Endothelial cell of umbilical vein (primary cell): ENCODE measurements around the gene SHBG. TPM values are rescaled to one million over a fixed set of nuclear protein-coding genes. Genes with fewer than 3 reads are reported as not detected.
"Not testable (repeated sequence)": the region's sequence is repeated elsewhere in the genome, so short reads cannot be mapped to it uniquely, and the experiment has no call there.

Experiments
- BruUV-seq: library from RNA; stranded (reverse); fragments of 400-500 nt; replicated peaks from 2 replicates; lab custom pipeline; 2021; lab: Mats Ljungman, UMichigan
- CTCF ChIA-PET: fragments of 300-600, 350-600 bp; sonication (Branson Sonifier 250); formaldehyde crosslinking; loops from one replicate; lab custom pipeline; 2021; ENCODE audit warnings: antibody characterized with exemption, inconsistent platforms; lab: Charles Lee
- POLR2A ChIA-PET: fragments of 300-600, 350-600 bp; sonication (Branson Sonifier 250); formaldehyde crosslinking; loops from one replicate; lab custom pipeline; 2021; ENCODE audit warnings: antibody characterized with exemption, inconsistent platforms; lab: Charles Lee
- DNase-seq: peaks from one replicate; pipeline ENCODE4 v3.0.0-alpha.2; 2011; ENCODE audit warnings: low read depth, low spot score
- FAIRE-seq: peaks from 2 replicates; lab custom pipeline; 2011; peaks lifted over from hg19 to GRCh38; lab: Jason Lieb, UNC
- H2AFZ ChIP-seq: 2 replicates; pipeline ENCODE4 v1.6.0; 2012; ENCODE audit warnings: low read depth, low read length, control low read depth, inconsistent platforms
- H3K27ac ChIP-seq: 2 replicates; pipeline ENCODE4 v1.5.1; 2011; ENCODE audit warnings: low read depth, mild to moderate bottlenecking, control low read depth, low read length, moderate library complexity; ENCODE audit not compliant: insufficient read depth
- H3K27me3 ChIP-seq, 2 experiments: 2 replicates each; pipeline versions ENCODE4 v1.6.0 to v1.6.1; 2011; ENCODE audit warnings: low read length in 2 of 2, mixed read lengths in 1 of 2; ENCODE audit not compliant: control insufficient read depth in 2 of 2, insufficient read depth in 2 of 2
- H3K36me3 ChIP-seq, 2 experiments: 2 replicates in 1 of 2; 3 replicates in 1 of 2; pipeline ENCODE4 v1.5.1; 2011; ENCODE audit warnings: low read length in 2 of 2, mild to moderate bottlenecking in 1 of 2, moderate library complexity in 1 of 2; ENCODE audit not compliant: control insufficient read depth in 2 of 2, insufficient read depth in 2 of 2; ENCODE audit errors: extremely low read depth in 1 of 2
- H3K4me1 ChIP-seq: 3 replicates; pipeline ENCODE4 v1.5.1; 2011; ENCODE audit warnings: mild to moderate bottlenecking, low read length; ENCODE audit not compliant: control insufficient read depth, insufficient read depth; ENCODE audit errors: extremely low read depth
- H3K4me2 ChIP-seq: 2 replicates; pipeline ENCODE4 v1.6.1; 2011; ENCODE audit warnings: low read length, control low read depth, mixed read lengths; ENCODE audit not compliant: insufficient read depth
- H3K4me3 ChIP-seq, 3 experiments: fragments of 200-600 bp in 1 of 3; sonication (generic), shearing (Covaris generic) in 1 of 3; replicated peaks in 1 of 3; 2 replicates each; pipeline ENCODE4 v1.5.1; 2011 to 2016; ENCODE audit warnings: control low read depth in 3 of 3, low read length in 3 of 3, mild to moderate bottlenecking in 2 of 3, inconsistent platforms in 1 of 3, low read depth in 1 of 3, moderate library complexity in 1 of 3; ENCODE audit not compliant: insufficient read depth in 1 of 3
- H3K79me2 ChIP-seq: 2 replicates; pipeline ENCODE4 v1.6.0; 2012; ENCODE audit warnings: low read length, inconsistent platforms; ENCODE audit not compliant: control insufficient read depth, insufficient read depth
- H3K9ac ChIP-seq: replicated peaks from 2 replicates; pipeline ENCODE3; 2011; ENCODE audit warnings: low read length, control low read depth; ENCODE audit not compliant: insufficient read depth; ENCODE audit errors: extremely low read depth
- H3K9me1 ChIP-seq: replicated peaks from 3 replicates; pipeline ENCODE4 v1.6.0; 2011; ENCODE audit warnings: mild to moderate bottlenecking, low read length; ENCODE audit not compliant: control insufficient read depth, insufficient read depth; ENCODE audit errors: extremely low read depth
- H3K9me3 ChIP-seq: replicated peaks from 2 replicates; pipeline ENCODE4 v1.5.1; 2012; ENCODE audit warnings: low read length, inconsistent platforms; ENCODE audit not compliant: control insufficient read depth, insufficient read depth
- H4K20me1 ChIP-seq: replicated peaks from 2 replicates; pipeline ENCODE3; 2011; ENCODE audit warnings: mild to moderate bottlenecking, low read length; ENCODE audit not compliant: control insufficient read depth, insufficient read depth; ENCODE audit errors: extremely low read depth
- EZH2 ChIP-seq: IDR thresholded peaks from 2 replicates; pipeline ENCODE4 v1.6.1; 2012; ENCODE audit warnings: borderline replicate concordance, low read depth, mild to moderate bottlenecking, moderate library complexity, low read length, inconsistent platforms; ENCODE audit not compliant: severe bottlenecking
- FOS ChIP-seq: IDR thresholded peaks from 2 replicates; pipeline ENCODE4 v1.6.1; 2011; ENCODE audit warnings: mild to moderate bottlenecking, low read length, moderate library complexity, borderline replicate concordance; ENCODE audit not compliant: insufficient read depth
- GATA2 ChIP-seq: IDR thresholded peaks from 2 replicates; pipeline ENCODE4 v1.7.0; 2011; ENCODE audit warnings: low read depth, mild to moderate bottlenecking, moderate library complexity, mixed read lengths, low read length; ENCODE audit not compliant: insufficient read length, insufficient read depth
- JUN ChIP-seq: IDR thresholded peaks from 2 replicates; pipeline ENCODE4 v1.6.1; 2011; ENCODE audit warnings: borderline replicate concordance, low read depth; ENCODE audit not compliant: insufficient read length, insufficient read depth
- MAX ChIP-seq: IDR thresholded peaks from 2 replicates; pipeline ENCODE4 v1.6.1; 2011; ENCODE audit not compliant: insufficient read depth, insufficient read length
- MYC ChIP-seq: IDR thresholded peaks from one replicate; pipeline ENCODE4 v1.6.1; 2011; ENCODE audit warnings: mild to moderate bottlenecking, low read depth, low read length
- POLR2A ChIP-seq: IDR thresholded peaks from 2 replicates; pipeline ENCODE4 v1.6.1; 2012; ENCODE audit warnings: low read depth, mild to moderate bottlenecking, control low read depth, low read length
- POLR2AphosphoS5 ChIP-seq: IDR thresholded peaks from 2 replicates; pipeline ENCODE4 v1.6.1; 2012; ENCODE audit warnings: low read depth, mild to moderate bottlenecking, control low read depth, low read length, moderate library complexity; ENCODE audit not compliant: insufficient read depth
- dilution Hi-C: fragments of 300-500 bp; cut with MboI; formaldehyde crosslinking; loops from one replicate; pipeline ENCODE4 v1.15.0; 2019; ENCODE audit warnings: low sequenced_read_pairs; ENCODE audit not compliant: extremely low pct_ligation_motif_present
- intact Hi-C: fragments of 100-400 bp; cut with micrococcal nuclease; formaldehyde crosslinking; loops from one replicate; pipeline ENCODE4 v1.10.0; 2022
- polyA plus RNA-seq, 4 experiments: library from polyadenylated mRNA; depleted of rRNA in 3 of 4; stranded (reverse) in 3 of 4; unstranded in 1 of 4; fragments of >200 nt; gene quantifications; 2 replicates each; pipeline versions ENCODE4 v1.2.1 to v1.2.3, GENCODE V29; 2011 to 2012; ENCODE audit warnings: missing spikeins in 1 of 4
- total RNA-seq: library from RNA; stranded (reverse); gene quantifications from 2 replicates; pipeline ENCODE4 v1.2.3, GENCODE V29; 2021
- TF ChIP-seq, protein P1 (sequence below), 2 donors: IDR thresholded peaks; 1 replicate in 1 of 2; 2 replicates in 1 of 2; pipeline ENCODE4 v1.5.1; 2011; ENCODE audit warnings: low read length in 2 of 2, mild to moderate bottlenecking in 2 of 2, moderate library complexity in 2 of 2, control low read depth in 1 of 2, inconsistent platforms in 1 of 2, low read depth in 1 of 2; ENCODE audit not compliant: insufficient read depth in 1 of 2; ENCODE audit errors: extremely low read depth in 1 of 2

SHBG gene
- total and polyA plus RNA-seq, 2 donors (not counting 3 experiments of a cell fraction or from before 2014, with no cell fraction given), result 0.51 TPM; not detected in 1

GRCh38 chr17:7641635-7642034 is 11.7 kb downstream of the SHBG start:
- H3K9me1 ChIP-seq, H3K4me2 ChIP-seq, H4K20me1 ChIP-seq, intact Hi-C loops, BruUV-seq, H3K4me3 ChIP-seq, H3K27ac ChIP-seq, H3K79me2 ChIP-seq, H3K9ac ChIP-seq, DNase-seq, H2AFZ ChIP-seq, H3K9me3 ChIP-seq, FAIRE-seq, POLR2A ChIA-PET, H3K27me3 ChIP-seq, H3K36me3 ChIP-seq, dilution Hi-C loops, H3K4me1 ChIP-seq: not testable (repeated sequence)
- CTCF ChIA-PET, result interaction anchor here (0.9 to 1.8 kb wide), 4 partner anchors 8 to 46 kb away, joined by 3 to 6 read pairs (median 3); partner anchors contain the start of genes ATP1B2, TP53 and WRAP53

GRCh38 chr17:7644775-7645174 is 14.8 kb downstream of the SHBG start:
- intact Hi-C loops, result no loop called here

More at GRCh38 chr17:7644775-7645174, 14.8 kb downstream of the SHBG start:
- H3K9me1 ChIP-seq, result no peaks in the 10 kb centered on the region
- H2AFZ ChIP-seq, result no peak overlapping the region
- TF ChIP-seq GATA2, result no peak
- no peak for TF ChIP-seq MAX
- no peak for TF ChIP-seq POLR2AphosphoS5
- TF ChIP-seq MYC, result no peak
- TF ChIP-seq FOS, result no peak
- TF ChIP-seq, protein P1, sequence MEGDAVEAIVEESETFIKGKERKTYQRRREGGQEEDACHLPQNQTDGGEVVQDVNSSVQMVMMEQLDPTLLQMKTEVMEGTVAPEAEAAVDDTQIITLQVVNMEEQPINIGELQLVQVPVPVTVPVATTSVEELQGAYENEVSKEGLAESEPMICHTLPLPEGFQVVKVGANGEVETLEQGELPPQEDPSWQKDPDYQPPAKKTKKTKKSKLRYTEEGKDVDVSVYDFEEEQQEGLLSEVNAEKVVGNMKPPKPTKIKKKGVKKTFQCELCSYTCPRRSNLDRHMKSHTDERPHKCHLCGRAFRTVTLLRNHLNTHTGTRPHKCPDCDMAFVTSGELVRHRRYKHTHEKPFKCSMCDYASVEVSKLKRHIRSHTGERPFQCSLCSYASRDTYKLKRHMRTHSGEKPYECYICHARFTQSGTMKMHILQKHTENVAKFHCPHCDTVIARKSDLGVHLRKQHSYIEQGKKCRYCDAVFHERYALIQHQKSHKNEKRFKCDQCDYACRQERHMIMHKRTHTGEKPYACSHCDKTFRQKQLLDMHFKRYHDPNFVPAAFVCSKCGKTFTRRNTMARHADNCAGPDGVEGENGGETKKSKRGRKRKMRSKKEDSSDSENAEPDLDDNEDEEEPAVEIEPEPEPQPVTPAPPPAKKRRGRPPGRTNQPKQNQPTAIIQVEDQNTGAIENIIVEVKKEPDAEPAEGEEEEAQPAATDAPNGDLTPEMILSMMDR (IDR thresholded peaks at IDR 0.05; ENCODE audit: extremely low read depth in 1 of 2, insufficient read depth in 1 of 2, low read depth in 1 of 2, low read length in 2 of 2), result no peak
- TF ChIP-seq POLR2A, result no peak
- no peak for TF ChIP-seq EZH2
- TF ChIP-seq JUN, result no peak
- H3K79me2 ChIP-seq, result no peaks in the 10 kb centered on the region
- dilution Hi-C loops, result no loop called here
- ChIA-PET POLR2A (no interaction called here), CTCF (no interaction called here)
- DNase-seq (no peak), FAIRE-seq (no peak)
- H3K36me3 ChIP-seq, result no peaks in the 10 kb centered on the region
- no TSS peak for BruUV-seq
- no peaks in the 10 kb centered on the region for H3K27me3 ChIP-seq
- H3K9ac ChIP-seq, result no peak overlapping the region
- H3K9me3 ChIP-seq, result no peaks in the 10 kb centered on the region
- H4K20me1 ChIP-seq, result no peaks in the 10 kb centered on the region
- no peak overlapping the region for H3K27ac ChIP-seq
- no peak overlapping the region for H3K4me3 ChIP-seq
- H3K4me2 ChIP-seq, result no peak overlapping the region
- H3K4me1 ChIP-seq, result no peaks in the 10 kb centered on the region
